HL-60 (cell line): Measurements from ENCODE around the gene OMA1.

ENCODE experiments used
- DNase-seq, 2 experiments: peaks; one replicate each; pipeline ENCODE4 v3.0.0-alpha.2; 2010 to 2020; ENCODE audit warnings: low read depth in 1 of 2, low spot score in 1 of 2
- H3K27ac ChIP-seq: fragments of 250-450 bp; sonication (Bioruptor Pico); replicated peaks from 2 replicates; pipeline ENCODE4 v1.5.1; 2020; ENCODE audit warnings: mild to moderate bottlenecking, moderate library complexity
- H3K27me3 ChIP-seq: fragments of 250-450 bp; sonication (Bioruptor Pico); 2 replicates; pipeline ENCODE4 v1.5.1; 2021; ENCODE audit warnings: mild to moderate bottlenecking, moderate library complexity; ENCODE audit not compliant: insufficient read depth, poor library complexity, severe bottlenecking
- H3K4me3 ChIP-seq: replicated peaks from 2 replicates; pipeline ENCODE4 v1.5.1; 2011; ENCODE audit warnings: mild to moderate bottlenecking, control low read depth, low read length; ENCODE audit not compliant: insufficient read depth
- CTCF ChIP-seq: IDR thresholded peaks from one replicate; pipeline ENCODE4 v1.5.1; 2011; ENCODE audit warnings: low read length, control low read depth, inconsistent platforms; ENCODE audit not compliant: insufficient read depth
- GABPA ChIP-seq: IDR thresholded peaks from 2 replicates; pipeline ENCODE4 v1.6.1; 2012; ENCODE audit warnings: low read depth
- POLR2AphosphoS5 ChIP-seq: IDR thresholded peaks from 2 replicates; pipeline ENCODE4 v1.6.1; 2012; ENCODE audit warnings: low read depth
- REST ChIP-seq: IDR thresholded peaks from 2 replicates; pipeline ENCODE4 v1.6.1; 2012; ENCODE audit warnings: low read depth; ENCODE audit not compliant: insufficient replicate concordance
- SPI1 ChIP-seq: IDR thresholded peaks from 2 replicates; pipeline ENCODE4 v1.6.1; 2012; ENCODE audit warnings: low read depth, mild to moderate bottlenecking, borderline replicate concordance

Gene OMA1

GRCh38 chr1:58446368-58446767 lies 100.2 kb downstream of the OMA1 start:
- Histone ChIP-seq H3K27ac (no peak overlapping the region), H3K4me3 (no peak overlapping the region), H3K27me3 (no peaks in the 10 kb centered on the region)
- TF ChIP-seq GABPA (no peak), CTCF (no peak)
- no peak for DNase-seq

DNA sequence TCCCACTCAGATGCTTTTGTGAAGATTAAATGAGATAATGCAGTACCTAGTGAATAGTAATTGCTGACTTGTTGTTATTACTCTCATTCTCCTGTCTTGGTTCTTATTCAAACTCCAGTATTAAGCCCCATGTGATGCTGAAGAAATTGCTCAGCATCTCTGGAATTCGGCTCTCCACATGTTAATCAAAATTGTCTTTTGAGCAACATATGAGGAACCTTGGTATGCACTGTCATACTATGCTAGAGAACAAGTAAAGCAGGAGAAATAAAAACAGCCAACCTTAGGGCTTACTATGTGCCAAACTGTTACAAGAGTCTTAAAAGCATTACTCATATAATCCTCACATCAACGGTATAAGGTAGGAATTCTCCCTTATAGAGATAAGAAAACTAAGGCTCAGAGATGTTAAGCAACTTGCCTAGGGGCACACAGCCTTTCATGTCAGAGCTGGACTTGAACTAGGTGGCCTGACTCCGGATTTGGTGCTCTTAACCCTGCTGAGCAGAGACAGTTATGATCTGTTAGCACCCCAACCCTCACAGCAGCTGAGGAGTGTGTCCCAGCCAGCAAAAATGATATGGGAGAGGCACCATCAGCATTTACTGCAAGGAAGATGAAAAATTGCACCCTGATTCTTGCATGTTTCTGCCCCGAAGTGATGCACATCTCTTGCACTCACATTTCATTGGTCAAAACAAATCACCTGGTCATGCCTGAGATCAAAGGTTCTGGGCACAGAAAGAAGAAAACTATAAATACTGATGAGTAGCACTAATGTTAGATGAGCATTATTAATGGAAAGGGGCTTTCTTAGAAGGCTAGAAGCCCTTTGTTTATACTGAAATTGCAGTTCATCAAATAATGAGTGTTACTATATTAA lies 102.3 kb downstream of the OMA1 start:
- no peaks in the 10 kb centered on the region for H3K27me3 ChIP-seq
- no peak for TF ChIP-seq REST
- no peak for TF ChIP-seq GABPA
- no peak for TF ChIP-seq CTCF
- no peak for TF ChIP-seq POLR2AphosphoS5
- no peak for TF ChIP-seq SPI1
- no peak for DNase-seq
- H3K27ac ChIP-seq, result no peak overlapping the region
- H3K4me3 ChIP-seq, result no peak overlapping the region

DNA sequence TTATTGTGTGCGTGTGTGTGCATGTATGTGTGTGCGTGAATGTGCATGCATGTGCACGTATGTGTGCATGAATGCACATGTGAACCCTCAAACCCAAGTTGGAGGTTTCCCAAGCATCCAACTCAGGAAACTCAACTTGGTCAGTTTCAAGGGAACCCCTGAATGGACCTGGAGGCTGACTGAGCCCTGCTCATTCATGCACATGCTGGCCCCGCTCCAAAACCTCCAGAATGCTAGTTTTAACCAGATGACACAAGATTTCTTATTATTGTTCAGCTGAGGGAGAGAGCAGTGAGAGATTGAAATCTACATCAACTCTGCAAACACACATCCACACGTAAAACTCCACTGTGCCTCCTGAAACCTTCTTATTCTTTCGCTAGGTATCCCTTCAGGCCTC lies 104.4 kb downstream of the OMA1 start:
- no peak for DNase-seq
- no peak overlapping the region for H3K27ac ChIP-seq
- H3K4me3 ChIP-seq, result no peak overlapping the region
- no peaks in the 10 kb centered on the region for H3K27me3 ChIP-seq
- no peak for TF ChIP-seq POLR2AphosphoS5
- TF ChIP-seq SPI1, result no peak
- no peak for TF ChIP-seq CTCF
- TF ChIP-seq GABPA, result no peak
- TF ChIP-seq REST, result no peak

DNA sequence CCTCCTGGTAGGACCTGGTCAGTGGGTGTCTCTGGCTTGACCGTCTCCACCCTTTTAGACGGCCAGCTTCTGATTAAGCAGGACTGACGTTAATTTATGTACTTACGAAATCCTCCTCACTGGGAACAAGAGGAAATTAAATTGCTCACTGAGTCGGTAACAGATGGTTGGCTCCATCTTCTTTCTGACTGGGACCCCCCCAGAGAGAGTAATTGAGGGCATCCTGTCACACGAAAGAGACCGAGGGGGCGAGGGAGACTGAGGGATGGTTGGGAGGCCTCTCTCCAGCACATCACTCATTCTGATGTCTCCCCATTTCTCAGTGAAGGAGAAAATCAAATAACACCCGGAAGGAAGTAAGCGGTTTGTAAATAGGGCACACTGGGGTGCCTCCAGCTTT lies 104.8 kb downstream of the OMA1 start:
- TF ChIP-seq POLR2AphosphoS5 (no peak), REST (no peak), SPI1 (no peak), CTCF (no peak), GABPA (no peak)
- Histone ChIP-seq H3K27me3 (no peaks in the 10 kb centered on the region), H3K27ac (no peak overlapping the region), H3K4me3 (no peak overlapping the region)
- DNase-seq, result no peak
